DMS153 treated with DMSO at 0.1 percent for 48 hours (cell line): Measurements from ENCODE around the gene SLC2A2.

Experiments used
- DNase-seq: peaks from one replicate; lab custom pipeline; 2025; ENCODE audit not compliant: unreplicated experiment; lab: John Stamatoyannopoulos, UW

SLC2A2 gene

DNA sequence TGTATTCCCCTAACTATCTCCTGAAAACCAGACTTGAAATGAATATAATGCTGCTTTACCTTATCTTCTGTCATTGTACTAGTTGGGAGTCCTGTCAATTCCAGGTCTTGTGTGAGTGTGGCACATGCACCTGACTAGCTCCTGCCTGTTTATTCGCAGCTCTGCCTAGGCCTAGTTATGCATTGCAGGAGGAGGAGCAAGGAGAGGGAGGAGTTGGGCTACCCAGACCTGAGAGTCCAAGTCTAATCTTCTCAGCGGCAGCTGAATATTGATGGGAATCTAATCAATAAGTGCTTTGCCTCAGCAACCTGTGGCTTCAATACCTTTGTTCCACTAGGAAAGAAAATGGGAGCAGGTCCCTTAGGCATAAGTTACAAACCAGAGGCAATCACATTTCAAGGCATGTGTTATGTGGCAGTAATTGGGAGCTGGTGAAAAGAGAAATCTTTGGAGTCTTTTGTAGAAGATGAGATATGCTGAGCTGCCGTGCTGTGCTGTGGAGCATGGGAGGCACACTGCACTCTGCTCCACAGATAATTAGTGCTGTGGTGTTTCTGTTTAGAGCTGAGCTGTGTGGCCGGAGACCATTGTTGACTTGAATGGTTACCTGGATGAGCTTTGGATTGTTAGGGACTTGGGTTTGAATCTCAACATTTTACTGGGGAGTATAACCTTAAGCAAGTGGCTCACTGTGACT is at the start of gene SLC2A2:
Gene SLC2A2 (minus strand): TSS at position 124 of the 697 bp plus-strand sequence. CDS start 50 bp downstream, at position 74.
- DNase-seq = no peak

DNA sequence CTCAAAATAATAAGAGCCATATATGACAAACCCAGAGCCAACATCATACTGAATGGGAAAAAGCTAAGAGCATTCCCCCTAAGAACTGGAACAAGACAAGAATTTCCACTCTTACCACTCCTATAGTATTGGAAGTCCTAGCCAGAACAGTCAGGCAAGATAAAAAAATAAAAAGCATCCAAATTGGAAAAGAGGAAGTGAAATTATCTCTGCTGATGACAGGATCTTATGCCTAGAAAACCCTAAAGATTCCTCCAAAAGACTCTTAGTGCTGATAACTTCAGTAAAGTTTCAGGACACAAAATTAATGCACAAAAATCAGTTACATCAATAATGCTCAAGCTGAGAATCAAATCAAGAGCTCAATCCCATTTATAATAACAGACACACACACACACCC is 45.9 kb upstream of the SLC2A2 start:
- no peak for DNase-seq

DNA sequence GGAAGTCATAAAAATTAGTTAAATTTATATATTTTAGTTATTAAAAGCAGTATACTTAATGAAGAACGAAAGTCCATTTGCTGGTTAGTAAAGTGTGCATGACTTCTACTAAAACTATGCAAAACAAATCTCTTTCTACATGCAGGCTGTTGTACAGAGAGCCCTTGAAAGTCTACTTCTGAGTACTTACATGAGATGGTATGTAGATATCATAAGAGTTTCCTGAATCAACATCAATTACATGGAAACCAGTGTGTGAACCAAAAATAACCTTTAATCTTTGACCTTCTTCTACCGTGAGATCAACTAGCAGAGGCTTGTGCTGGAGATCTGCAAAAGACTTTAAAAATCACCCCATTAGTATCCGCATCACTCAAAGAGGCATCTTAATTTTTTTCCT is 42.1 kb upstream of the SLC2A2 start:
- no peak for DNase-seq

DNA sequence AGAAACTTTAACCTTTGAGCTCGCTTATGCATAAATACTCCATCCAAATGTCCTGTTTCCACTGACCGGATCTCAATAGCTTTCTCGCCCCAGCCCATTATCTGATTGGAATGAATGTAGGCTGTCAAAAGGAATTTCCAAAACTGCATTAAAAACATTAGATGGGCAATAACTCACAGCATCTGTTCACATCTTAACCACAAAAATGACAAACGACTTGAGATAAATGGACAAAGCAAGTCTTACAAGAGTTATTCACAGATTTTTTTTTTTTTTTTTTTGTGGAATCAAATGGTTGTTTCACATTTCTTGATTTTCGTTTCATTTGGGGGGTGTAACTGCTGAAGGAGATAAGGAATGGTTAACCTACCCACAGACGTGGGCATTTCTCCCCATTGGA is 39.7 kb upstream of the SLC2A2 start:
- no peak for DNase-seq

- no peak for DNase-seq
Observed at GRCh38 chr3:171065732-171066131, 39.2 kb upstream of the SLC2A2 start.

- no peak for DNase-seq
Observed at GRCh38 chr3:171064461-171064860, 37.9 kb upstream of the SLC2A2 start.

GRCh38 chr3:171061749-171062148 is 35.2 kb upstream of the SLC2A2 start:
- no peak for DNase-seq

DNA sequence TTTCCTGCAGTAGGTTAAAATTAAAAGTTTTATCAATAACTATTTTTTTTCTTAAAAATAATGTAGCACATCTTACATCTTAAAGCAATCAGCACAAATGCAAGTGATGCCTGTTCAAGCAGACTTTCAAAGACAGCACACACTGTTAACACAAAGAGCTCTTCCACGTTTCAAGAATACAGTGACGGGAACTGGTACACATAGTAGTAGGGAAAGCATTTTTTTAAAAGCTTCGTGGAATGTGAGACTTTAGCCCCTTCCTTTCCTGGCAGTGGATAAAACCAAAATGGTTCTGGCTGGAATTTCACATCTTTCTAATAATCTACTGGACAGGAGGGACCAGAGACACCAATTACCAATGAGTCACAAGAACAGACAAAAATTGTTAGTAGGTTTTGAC is 33.5 kb upstream of the SLC2A2 start:
- no peak for DNase-seq

- no peak for DNase-seq
Observed at GRCh38 chr3:171058873-171059603, 32.5 kb upstream of the SLC2A2 start.

GRCh38 chr3:171058058-171058457 is 31.5 kb upstream of the SLC2A2 start:
- no peak for DNase-seq

- no peak for DNase-seq
Observed at GRCh38 chr3:171057072-171057471, 30.6 kb upstream of the SLC2A2 start.

DNA sequence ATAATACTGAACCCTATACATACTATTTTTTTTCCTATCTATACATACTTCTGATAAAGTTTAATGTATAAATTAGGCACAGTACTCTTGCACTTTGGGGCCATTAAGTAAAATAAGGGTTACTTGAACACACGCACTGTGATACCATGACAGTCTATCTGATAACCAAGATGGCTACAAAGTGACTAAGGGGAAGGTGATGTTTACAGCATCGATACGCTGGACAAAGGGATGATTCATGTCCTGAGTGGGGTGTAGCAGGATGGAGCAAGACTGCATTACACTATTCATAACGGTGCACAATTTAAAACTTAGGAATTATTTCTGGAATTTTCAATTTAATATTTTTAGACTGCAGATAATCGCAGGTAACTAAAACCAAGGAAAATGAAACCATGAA is 30.0 kb upstream of the SLC2A2 start:
- no peak for DNase-seq

GRCh38 chr3:171055336-171056178 is 29.0 kb upstream of the SLC2A2 start:
- no peak for DNase-seq

DNA sequence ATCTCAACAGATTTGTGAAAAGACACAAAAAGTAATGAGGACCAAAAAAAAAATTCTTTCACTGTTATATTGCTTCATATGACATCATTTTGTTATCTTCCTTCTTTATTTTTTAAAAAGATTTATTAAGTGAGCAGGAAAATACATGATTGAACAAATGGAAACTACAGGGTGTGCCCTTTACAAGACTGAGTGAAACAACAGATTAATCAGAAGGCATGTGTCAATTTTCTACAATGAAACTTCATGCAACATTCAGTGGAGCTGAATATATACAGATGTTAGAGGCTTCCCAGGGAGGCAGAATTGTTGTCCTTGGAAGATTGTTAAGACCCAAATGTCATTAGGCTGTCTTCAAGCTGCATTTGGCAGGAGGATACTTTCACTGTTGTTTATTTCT is 28.4 kb upstream of the SLC2A2 start:
- no peak for DNase-seq

DNA sequence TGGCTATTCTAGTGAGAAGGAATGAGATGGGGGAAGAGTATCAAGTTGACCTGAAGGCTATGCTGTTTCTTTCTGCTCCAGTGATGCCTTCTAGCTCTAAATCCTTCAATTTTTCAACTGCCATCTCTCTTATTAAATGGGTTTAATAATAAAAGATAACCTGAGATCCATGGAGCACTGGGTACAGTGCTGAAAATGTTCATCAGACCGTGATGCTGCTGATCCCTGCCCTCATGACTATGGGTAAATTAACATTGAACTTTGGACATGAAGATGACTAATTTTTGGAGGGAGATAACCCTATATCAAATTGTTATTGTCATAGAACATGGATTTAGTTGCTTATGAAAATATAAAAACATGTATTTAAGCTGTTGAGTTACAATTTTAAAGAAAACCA is 27.7 kb upstream of the SLC2A2 start:
- no peak for DNase-seq

GRCh38 chr3:171049861-171050444 is 23.4 kb upstream of the SLC2A2 start:
- peak; percentile 41 for DNase-seq

DNA sequence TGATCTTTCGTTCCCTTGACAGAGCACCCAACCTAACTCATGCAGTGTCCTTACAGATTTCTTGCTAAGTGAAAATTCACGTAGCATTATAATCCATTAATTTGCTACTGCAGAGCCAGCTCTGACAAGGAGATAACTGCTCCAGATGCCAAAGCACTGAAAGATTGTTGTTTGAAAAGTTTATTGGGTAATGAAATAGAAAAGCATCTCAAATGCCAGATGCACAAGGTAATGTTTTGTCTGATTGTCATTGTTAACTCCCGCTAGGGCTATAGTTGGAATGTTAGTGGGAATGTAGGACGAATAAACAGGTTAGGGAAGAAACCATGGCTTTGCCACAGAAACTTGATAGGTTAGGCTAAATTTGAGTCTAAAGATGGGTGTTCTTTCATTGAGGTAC is 20.2 kb upstream of the SLC2A2 start:
- DNase-seq = no peak

DNA sequence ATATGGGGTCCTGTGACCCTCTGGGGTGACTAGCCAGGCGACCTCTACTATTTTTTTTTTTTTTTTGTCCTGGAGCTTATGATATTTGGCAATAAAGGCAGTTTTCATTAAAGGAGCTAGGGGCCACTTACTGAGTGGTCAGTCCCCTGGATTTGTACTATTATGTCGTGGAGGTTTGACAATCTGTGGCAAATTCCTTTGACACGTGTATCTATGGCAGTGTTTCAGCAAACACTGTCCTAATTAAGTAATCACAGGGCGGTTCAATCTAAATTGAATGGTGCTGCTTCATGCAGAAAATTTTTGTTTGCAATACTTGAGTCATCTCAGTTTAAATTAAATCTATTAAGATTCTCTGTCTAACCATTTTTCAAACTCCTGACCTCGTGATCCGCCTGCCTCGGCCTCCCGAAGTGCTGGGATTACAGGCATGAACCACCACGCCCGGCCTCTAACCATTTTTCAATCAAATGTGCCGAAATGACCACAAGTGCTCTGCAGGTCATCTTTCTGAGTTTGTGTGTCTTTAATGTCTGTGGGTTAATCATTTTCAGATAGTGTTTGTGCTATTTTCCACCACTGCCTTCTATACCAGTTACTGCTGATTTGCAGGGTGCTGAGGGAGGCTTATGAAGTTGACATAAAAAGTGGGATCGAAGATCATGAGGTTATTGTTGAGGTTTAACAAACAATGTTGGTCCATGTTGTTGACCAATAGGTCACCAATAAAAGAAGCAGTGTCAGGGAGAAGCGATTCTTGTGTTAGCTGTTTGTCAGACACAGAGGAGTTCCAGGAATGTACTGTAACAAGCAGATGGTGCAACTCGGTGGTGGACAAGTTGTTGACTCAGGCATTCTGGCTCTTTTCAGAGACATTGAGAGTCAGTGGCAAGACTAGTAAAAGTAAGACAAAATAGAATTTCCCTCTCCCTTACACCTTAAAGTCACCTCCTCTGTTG is 18.6 kb upstream of the SLC2A2 start:
- DNase-seq = no peak

DNA sequence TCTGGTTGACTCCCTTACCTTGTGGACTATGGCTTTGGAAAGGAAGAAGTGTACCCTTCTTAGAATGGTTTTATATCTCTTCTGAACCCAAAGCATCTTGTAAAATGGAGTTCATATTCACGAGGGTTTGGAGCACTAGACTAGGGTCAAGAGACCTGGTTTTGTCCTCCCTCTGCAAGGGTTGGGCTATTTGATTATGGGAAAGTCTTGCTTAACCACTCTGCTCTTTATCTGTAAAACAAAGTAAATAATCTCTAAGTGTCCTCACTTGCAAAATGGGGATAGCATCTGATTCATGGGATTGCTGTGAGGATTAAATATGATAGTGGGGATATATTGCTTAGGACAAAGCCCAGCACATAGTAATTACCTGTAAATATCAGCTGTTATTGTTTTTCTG is 17.9 kb upstream of the SLC2A2 start:
- no peak for DNase-seq

DNA sequence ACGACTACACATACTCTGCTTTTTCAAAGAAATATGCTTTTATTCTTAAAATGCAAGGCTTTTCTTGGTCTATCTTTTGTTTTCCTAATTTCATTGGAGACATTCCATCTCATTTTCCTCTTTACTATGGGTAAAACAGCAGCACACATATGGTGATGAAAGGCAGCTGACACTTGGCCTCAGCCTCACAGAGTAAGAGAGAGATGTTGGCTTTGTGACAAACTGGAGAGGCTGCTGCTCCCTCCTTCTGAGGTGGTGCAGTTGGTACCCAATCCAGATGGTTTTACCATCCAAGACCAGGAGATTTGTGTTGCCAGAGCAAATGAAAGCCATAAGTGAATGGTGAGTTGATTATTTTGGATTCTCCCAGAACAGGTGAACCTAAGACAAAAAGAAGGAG is 13.2 kb upstream of the SLC2A2 start:
- DNase-seq = no peak
